SK-N-MC (cell line): Measurements from ENCODE around the gene ERCC5.

Source experiments
- DNase-seq: peaks from one replicate; pipeline ENCODE4 v3.0.0-alpha.2; 2011; ENCODE audit warnings: low read depth, low spot score
- H3K27ac ChIP-seq: fragments of 200-600 bp; sonication (generic); 2 replicates; pipeline ENCODE4 v1.5.1; 2016; ENCODE audit warnings: mixed run types
- H3K36me3 ChIP-seq: fragments of 200-600 bp; sonication (generic); 2 replicates; pipeline ENCODE4 v1.6.1; 2017; ENCODE audit warnings: antibody characterized with exemption, low read length, mixed read lengths; ENCODE audit not compliant: insufficient read depth
- H3K4me3 ChIP-seq: fragments of 200-600 bp; sonication (generic); 2 replicates; pipeline ENCODE4 v1.5.1; 2016
- H3K9ac ChIP-seq: fragments of 200-600 bp; sonication (generic); 2 replicates; pipeline ENCODE4 v1.8.0; 2017; ENCODE audit warnings: mixed run types, mixed read lengths; ENCODE audit not compliant: insufficient read length
- H3K9me3 ChIP-seq: fragments of 200-600 bp; sonication (generic); 2 replicates; pipeline ENCODE4 v1.6.1; 2017; ENCODE audit warnings: low read depth, mild to moderate bottlenecking, antibody characterized with exemption, low read length, moderate library complexity, mixed read lengths
- EZH2 ChIP-seq: fragments of 200-600 bp; sonication (generic); IDR thresholded peaks from one replicate; pipeline ENCODE4 v1.6.1; 2017; ENCODE audit warnings: antibody characterized with exemption
- FOXP2 ChIP-seq: optimal IDR thresholded peaks from 2 replicates; pipeline ENCODE3; 2011; ENCODE audit warnings: mild to moderate bottlenecking, moderate library complexity; ENCODE audit not compliant: insufficient read depth; ENCODE audit errors: extremely low read length, control extremely low read depth
- POLR2AphosphoS5 ChIP-seq: IDR thresholded peaks from 2 replicates; pipeline ENCODE4 v1.6.1; 2012; ENCODE audit warnings: mild to moderate bottlenecking, low read depth, low read length, borderline replicate concordance

ERCC5 gene

DNA sequence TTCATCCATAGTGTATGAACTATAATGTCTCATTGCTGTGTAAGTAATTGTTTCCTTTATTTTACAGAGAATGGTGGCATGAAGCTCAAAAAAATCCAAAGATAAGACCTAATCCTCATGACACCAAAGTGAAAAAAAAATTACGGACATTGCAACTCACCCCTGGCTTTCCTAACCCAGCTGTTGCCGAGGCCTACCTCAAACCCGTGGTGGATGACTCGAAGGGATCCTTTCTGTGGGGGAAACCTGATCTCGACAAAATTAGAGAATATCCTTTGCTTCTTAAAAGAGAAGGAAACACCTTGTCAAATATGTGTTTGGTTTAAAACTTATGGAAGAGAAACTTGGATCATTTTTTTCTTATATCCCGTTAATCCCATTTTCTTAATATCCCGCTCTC is 26.3 kb downstream of the ERCC5 start:
- H3K36me3 ChIP-seq, result peaks cover 61% of the 10 kb centered on the region
- TF ChIP-seq FOXP2, result no peak
- no peak for TF ChIP-seq EZH2
- TF ChIP-seq POLR2AphosphoS5, result no peak
- no peak overlapping the region for H3K9ac ChIP-seq
- H3K27ac ChIP-seq, result no peak overlapping the region
- no peaks in the 10 kb centered on the region for H3K9me3 ChIP-seq
- DNase-seq, result no peak
- no peak overlapping the region for H3K4me3 ChIP-seq

DNA sequence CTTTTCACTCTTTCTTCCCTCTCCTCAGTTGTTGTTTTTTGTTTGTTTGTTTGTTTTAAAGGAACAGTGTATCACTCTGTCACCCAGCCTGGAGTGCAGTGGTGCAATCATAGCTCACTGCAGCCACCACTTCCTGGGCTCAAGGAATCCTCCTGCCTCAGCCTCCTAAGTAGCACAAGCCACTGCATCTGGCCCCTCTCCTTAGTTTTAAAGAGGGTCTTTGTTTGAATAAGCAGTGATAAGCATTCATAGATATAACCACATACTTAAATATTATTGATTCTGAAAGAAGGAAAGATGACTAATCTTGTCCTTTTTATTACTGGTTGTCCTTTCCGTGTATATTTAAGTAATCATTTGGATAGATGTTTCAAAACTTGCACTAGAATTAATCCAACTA is 26.7 kb downstream of the ERCC5 start:
- no peak for DNase-seq
- Histone ChIP-seq H3K4me3 (no peak overlapping the region), H3K27ac (no peak overlapping the region), H3K9ac (no peak overlapping the region), H3K9me3 (no peaks in the 10 kb centered on the region), H3K36me3 (peaks cover 57% of the 10 kb centered on the region)
- TF ChIP-seq POLR2AphosphoS5, result no peak
- no peak for TF ChIP-seq EZH2
- TF ChIP-seq FOXP2, result no peak

DNA sequence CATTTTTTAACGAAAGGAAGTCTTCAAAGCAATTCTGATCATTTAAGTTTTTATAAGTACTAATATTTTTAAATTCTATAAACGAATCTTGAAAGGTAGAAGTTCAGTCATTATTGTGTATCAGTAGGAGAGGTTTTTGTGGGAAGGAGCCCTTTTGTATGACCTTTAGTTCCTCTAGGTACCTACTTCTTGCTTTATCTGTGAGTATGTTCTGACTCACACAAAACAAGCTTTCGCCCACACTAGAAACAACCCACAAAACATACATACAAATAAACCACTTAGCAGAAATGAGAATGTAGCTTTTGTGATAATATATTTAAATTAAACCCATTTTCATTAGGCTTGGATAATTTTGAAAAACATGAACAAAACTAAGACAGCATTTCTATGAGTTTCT is 27.8 kb downstream of the ERCC5 start:
- DNase-seq, result no peak
- Histone ChIP-seq H3K9ac (no peak overlapping the region), H3K36me3 (peaks cover 50% of the 10 kb centered on the region), H3K27ac (no peak overlapping the region), H3K9me3 (no peaks in the 10 kb centered on the region), H3K4me3 (no peak overlapping the region)
- TF ChIP-seq FOXP2, result no peak
- no peak for TF ChIP-seq EZH2
- no peak for TF ChIP-seq POLR2AphosphoS5

DNA sequence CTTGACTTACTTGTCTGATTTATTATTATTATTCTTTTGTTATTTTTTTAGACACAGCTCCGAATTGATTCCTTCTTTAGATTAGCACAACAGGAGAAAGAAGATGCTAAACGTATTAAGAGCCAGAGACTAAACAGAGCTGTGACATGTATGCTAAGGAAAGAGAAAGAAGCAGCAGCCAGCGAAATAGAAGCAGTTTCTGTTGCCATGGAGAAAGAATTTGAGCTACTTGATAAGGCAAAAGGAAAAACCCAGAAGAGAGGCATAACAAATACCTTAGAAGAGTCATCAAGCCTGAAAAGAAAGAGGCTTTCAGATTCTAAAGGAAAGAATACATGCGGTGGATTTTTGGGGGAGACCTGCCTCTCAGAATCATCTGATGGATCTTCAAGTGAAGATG is 29.4 kb downstream of the ERCC5 start:
- Histone ChIP-seq H3K27ac (no peak overlapping the region), H3K9me3 (no peaks in the 10 kb centered on the region), H3K4me3 (no peak overlapping the region), H3K36me3 (peaks cover 47% of the 10 kb centered on the region), H3K9ac (no peak overlapping the region)
- TF ChIP-seq FOXP2, result no peak
- DNase-seq, result no peak

DNA sequence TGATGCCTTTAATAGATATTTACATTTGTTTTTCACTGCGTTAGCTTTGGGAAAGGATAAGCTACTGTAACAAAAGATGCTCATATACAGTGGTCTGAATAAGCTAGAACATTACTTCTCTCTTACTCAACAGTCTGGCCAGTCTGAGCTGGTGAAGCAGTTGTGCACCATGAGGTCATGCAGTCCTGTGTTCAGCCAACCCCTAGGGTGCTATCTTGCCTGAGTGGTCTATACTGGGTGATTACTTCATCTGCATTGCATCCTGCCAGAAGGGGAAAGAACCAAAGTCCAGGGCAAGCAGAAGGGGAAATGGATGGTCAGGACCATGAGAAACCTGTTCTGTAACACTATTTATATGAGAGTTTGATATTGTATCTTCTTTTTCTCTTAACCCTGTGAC is 31.5 kb downstream of the ERCC5 start:
- Histone ChIP-seq H3K9me3 (no peaks in the 10 kb centered on the region), H3K36me3 (peaks cover 40% of the 10 kb centered on the region), H3K9ac (no peak overlapping the region), H3K4me3 (no peak overlapping the region), H3K27ac (no peak overlapping the region)
- TF ChIP-seq EZH2 (no peak), POLR2AphosphoS5 (no peak)
- DNase-seq, result no peak

DNA sequence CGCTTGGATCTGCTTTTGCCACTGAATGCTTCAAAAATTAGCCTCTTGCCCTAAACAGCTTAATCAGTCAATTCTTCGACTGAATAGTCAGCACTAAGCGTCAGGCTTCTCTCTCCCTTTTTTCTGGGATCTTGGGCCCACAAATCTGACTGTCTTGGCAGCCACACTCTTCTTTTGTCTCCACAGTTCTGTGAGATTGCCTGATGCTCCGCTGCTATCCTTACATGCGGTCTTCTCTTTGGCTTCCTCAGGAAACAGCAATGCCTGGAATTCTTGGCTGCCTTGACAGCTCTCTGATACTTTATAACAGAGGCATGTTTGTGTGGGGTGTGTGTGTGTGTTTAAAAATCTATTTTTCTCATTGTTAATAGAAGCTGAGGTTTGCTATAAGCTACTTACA is 32.6 kb downstream of the ERCC5 start:
- peaks cover 28% of the 10 kb centered on the region for H3K36me3 ChIP-seq
- no peaks in the 10 kb centered on the region for H3K9me3 ChIP-seq
- no peak for DNase-seq
- TF ChIP-seq POLR2AphosphoS5 (no peak), EZH2 (no peak), FOXP2 (no peak)
- H3K9ac ChIP-seq, result no peak overlapping the region
- H3K4me3 ChIP-seq, result no peak overlapping the region
- H3K27ac ChIP-seq, result no peak overlapping the region

DNA sequence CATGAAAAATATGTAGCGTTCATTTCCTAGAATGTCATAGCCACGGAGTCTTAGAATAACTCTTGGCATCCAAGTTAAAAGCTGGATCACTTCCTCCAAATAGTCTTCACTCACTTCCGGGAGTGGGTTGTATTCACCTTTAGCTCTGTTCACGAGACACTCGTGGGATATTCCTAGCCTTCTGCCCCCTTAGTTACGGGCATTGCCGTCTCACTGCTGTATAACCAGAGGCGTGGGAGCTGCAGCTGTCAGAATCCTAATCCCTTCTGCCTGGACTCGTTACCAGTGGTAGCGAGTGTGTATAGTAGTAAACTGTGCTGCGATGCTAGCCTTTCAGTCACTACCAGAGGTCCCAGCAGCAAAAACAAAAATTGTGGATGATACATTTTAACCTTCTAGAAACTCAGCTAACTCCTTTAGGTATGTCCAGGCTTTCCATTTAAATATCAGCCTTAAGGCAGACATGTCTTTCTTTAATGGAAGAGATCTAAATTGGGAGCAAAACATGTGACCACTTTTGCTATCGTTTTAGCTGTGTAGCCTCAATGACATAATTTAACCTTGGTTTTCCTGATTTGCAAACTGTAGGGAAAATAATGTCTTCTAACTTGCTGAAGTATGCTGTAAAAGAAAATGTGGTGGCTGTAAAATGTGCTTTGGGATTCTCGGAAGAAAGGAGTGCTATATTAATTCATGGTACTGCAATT is 34.1 kb downstream of the ERCC5 start:
- Histone ChIP-seq H3K9me3 (no peaks in the 10 kb centered on the region), H3K9ac (no peak overlapping the region), H3K4me3 (no peak overlapping the region), H3K27ac (no peak overlapping the region), H3K36me3 (peaks cover 14% of the 10 kb centered on the region)
- TF ChIP-seq POLR2AphosphoS5, result no peak
- no peak for TF ChIP-seq EZH2
- no peak for TF ChIP-seq FOXP2
- no peak for DNase-seq

DNA sequence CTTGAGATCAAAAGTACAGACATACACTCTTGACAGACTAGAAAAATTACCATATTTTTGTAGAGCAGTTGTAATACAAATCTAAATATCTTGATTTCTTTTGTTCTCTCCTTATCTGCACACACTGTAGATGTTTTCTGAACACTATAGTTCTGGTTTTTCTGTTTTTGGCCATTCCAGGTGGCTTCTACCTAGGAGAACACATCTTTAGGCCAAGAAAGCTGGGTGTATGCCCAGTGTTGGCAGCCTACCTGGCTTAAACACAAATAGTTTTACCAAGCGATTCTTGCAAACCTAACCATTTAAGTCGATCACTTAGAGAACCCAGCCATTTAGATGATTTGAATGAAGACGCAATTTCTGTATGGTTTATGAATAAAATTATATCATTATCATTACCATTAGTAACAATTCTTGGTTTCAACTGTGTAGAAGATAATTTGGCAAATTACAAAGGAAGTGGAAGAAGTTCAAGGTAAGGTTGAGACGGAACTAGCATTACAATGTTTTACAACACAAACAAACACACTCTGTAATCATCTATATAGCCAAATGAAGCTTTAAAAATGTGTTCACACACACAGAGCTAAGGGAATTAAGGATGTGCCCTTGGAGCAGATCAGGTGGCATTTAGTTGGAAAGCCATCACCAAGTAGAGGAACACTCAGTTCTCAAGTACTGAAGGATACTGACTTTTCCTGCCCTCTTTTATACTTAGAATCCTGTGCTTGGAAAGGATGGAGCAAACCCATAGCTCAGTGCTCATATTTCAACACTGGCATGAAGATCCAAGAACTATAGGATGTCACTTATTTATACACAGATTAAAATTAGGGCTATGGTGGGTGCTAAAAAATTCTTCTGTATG is 36.2 kb downstream of the ERCC5 start:
- TF ChIP-seq EZH2 (no peak), POLR2AphosphoS5 (no peak), FOXP2 (no peak)
- Histone ChIP-seq H3K9ac (no peak overlapping the region), H3K36me3 (no peaks in the 10 kb centered on the region), H3K27ac (no peak overlapping the region), H3K9me3 (no peaks in the 10 kb centered on the region), H3K4me3 (no peak overlapping the region)
- no peak for DNase-seq
